GM19463 (cell line): ENCODE measurements around the gene FUNDC2.

ENCODE experiments used
- ATAC-seq: cut with Tn5 transposase; IDR thresholded peaks from one replicate; pipeline ENCODE4 v1.9.1; 2021; ENCODE audit warnings: mild to moderate bottlenecking, moderate library complexity; ENCODE audit not compliant: unreplicated experiment

FUNDC2 gene

DNA sequence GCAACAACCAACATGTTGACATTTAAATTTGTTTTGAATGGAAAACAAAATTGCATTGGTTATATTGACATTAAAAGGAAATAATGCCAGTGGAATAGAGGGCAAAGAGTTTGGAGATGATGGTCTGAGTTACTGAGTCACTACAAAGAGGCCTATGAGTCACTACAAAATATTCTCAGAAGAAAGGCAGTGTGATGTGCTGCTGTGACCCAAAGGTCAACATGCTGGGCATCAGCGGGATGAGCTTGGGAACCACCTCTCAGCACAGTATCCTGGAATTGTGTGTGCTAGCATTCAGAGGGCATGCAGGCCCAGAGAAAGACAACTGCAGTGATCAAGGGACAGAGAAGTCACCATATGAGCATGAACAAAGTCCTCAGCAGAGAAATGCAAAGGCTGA, 41.5 kb downstream of the FUNDC2 start:
- no peak for ATAC-seq

DNA sequence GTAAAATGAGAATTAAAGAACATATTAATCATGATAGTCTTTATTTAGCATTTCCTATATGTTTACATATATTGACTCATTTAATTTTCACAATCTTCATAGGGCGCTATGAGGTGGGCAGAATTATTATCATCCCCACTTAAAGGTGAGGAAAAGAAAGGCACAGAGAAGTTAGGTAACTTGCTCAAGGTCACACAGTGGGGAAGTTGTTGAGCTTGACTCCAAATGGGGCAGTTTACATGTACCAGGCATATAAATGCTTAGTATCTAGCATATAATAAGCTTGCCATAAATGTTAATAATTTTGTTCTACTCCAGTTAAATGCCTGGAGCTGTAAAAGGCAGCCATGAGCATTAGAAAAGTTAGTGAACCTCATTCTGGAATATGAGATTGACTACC, 42.8 kb downstream of the FUNDC2 start:
- no peak for ATAC-seq

DNA sequence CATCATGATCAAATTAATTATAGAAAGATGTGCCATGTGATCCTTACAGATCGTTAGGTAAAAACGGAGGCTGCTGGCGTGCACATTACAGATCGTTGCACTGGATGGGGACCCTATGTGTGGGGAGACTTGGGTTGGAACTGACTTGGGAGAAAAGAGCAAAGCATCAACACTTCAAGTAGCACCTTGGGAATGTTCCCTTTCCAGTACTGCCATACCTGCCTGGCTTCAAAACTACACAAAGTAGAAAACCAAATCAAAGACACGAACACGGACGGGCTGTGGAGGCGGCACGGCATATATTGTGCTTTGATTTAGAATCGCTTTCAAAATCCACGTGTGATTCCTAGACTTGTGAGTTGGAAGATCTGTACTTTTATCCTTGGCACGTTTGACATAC, 43.4 kb downstream of the FUNDC2 start:
- ATAC-seq, result no peak

DNA sequence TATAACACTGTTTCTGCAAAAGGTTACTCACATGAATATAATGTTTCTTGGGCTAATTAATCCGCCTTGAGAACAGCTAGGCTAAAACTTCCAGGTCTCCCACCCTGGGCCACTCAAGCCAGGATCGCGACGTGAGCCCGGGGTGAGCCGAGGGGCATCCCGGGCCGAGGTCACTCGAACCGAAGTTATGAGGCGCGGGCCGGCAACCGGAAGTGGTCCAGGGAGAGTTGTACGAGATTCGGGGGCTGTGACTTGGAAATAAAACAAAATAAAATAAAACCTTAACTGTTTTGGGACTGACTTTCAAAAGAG, 44.0 kb downstream of the FUNDC2 start:
- ATAC-seq, result peak; percentile 10

DNA sequence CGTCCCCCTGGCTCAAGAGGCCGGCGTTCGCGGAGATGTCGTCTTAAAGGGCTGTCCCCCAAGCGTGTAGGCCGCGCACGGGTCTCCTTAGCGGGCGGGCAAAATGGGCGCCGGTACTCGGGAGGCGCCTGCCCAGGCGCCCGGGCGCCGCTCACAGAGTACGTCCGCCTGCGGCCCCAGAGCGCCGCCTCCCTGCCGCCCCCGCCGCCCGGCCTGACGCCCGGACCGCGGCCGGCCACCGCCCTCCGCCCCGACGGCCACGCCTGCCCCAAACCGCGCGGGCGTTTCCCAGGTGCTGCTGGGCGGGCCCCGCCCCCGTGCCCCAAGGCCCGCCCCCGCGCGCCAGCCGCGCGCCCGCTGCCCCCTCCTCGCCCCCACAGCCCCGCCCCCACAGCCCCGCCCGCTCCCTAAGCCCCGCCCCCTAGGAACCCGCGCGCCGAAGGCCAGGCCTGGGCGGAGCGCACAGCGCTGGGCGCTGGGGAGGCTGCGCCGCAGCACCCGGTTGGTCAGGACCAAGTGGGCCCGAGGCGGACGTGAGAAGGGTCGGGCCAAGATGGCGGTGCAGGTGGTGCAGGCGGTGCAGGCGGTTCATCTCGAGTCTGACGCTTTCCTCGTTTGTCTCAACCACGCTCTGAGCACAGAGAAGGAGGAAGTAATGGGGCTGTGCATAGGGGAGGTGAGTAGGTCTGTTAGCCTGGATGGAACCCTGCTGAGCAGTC, 44.5 kb downstream of the FUNDC2 start, which contains the start of the genes BRCC3, CMC4 and MTCP1:
Gene BRCC3, plus strand, starts transcription at position 534 of the 719 bp plus-strand sequence. Its CDS starts 20 bp downstream, at position 554.
Gene CMC4, minus strand, starts transcription at position 162 of the 719 bp plus-strand sequence. CDS start 7,113 bp downstream, outside the sequence.
Gene MTCP1, minus strand, starts transcription at position 162 of the 719 bp plus-strand sequence. CDS start 5,126 bp downstream, outside the sequence.
- peak; percentile 86 for ATAC-seq

DNA sequence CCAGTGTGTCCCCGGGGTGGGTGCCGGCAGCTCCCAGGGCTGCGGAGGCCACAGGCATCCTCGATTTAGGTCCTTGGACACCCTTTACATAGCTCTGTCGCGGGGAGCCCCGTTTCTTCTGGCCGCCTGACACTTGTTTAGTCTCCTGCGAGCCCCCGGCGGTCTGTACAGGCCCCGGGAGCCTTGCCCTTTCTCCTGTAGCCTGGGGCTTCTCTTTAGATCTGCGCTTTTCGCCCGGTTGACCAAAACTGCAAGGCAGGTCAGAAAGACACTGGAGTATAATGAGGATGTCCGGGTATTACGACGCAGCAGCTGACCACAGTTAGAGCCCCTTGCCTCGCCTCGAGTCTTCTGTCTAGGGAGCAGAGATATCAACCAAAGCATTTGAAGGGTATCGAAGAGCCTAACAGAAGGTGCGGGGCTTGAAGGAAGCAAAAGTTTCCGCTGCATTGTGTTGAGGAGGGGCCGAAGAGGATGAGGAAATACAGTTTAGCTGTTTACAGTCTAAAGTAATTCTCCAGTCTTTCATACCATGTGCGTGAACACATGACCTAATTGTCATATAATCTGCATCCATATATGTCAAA, 45.1 kb downstream of the FUNDC2 start:
- ATAC-seq, result peak; percentile 16

DNA sequence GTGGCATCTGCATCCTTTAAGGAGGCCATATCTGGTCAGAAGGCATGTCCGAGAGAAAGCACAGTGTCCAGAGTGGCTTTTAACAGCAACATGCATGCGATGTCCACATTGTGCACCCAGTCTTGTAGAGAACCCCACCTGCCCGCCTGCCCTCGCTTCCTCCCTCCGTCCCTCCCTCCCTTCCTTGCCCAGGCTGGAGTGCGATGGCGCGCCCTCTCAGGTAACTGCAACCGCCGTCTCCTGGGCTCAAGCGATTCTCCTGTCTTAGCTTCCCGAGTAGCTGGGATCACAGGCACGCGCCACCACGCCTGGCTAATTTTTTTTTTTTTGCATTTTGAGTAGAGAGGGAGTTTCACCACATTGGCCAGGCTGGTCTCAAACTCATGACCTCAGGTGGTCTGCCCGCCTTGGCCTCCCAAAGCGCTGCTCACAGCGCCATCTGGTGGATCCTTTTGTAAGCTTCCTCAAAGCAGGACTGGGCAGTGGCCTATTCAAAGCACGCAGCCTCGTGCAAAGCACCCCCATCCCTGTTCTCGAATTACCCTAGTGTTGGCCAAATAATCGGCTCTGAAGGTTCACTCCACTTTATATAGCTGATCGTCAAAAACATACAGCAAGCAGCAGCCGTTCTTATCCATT, 59.7 kb downstream of the FUNDC2 start:
- ATAC-seq, result no peak

DNA sequence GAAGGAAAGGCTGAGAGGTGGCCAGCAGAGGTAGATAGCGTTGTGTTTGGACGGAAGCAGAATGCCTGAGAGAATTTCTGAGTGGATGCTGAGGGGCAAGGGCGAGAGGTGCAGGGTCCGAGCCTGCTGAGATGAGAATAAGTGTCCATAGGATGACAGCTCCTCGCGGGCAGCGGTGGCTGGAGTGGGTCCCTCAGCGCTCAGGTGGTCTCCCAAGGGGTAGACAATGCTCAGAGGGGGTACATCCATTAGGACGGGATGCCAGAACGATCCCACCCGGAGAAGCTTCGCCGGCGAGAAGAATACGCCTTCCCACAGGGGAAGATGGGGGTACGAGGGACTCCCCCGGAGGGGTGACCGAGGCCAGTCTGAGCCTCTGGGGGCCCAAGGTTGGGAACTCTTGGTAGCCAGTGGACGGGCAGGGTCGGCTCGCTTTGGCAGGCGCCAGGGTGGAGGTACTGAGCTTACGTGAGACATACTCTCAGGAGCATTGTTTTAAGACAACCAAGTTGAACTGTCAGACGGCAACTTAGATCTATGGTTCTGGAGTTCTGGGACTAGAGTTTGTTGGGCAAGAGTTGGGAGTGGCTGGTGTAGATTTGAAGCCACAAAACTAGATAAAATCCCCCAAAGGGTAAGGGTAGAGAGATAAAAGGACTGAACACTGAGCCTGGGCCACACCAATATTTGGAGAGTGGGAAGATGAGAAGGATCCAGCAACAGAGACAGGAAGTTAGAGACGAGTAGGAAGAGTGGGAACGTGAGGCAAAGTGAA, 60.5 kb downstream of the FUNDC2 start:
- ATAC-seq, result no peak

DNA sequence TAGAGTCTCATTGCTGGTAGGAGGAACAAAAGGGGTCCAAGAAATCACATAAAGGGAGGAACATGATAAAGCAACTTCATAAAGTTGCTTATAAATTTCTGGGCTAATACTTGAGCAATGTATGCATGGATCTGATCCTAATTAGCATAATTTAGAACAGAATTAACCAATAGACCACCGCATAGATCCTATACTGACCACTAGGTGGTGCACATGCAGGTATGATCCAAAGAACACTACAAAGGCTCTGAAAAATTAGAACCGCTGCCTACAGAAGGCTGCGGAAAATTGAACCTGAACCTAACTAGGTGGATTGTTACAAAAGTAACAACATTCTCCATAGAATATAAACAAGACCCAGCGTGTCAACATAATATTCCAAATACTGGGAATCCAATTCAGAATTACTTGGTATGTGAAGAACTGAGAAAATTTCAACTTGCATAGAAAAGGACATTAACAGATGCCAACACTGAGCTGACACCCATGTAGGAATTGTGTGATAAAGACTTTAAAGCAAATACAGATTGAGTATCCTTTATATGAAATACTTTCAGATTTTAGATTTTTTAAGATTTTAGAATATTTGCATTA, 67.9 kb downstream of the FUNDC2 start:
- ATAC-seq, result no peak

DNA sequence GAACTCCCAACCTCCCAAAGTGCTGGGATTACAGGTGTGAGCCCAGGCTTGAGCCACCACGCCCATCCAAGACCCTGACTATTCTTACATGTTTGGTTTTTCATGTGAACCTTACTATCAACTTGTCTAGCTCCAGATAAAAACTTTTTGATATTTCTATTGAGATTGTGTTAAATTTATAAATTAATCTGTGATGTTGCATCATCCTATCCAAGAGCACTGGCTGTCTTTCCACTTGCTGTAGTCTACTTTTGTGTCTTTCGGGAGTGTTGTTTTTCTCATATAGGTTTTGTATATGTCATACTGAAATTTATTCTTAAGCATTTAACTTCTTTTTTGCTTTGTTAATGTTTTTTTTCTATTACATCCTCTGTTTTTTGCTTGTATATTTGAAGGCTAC, 79.3 kb downstream of the FUNDC2 start:
- no peak for ATAC-seq

DNA sequence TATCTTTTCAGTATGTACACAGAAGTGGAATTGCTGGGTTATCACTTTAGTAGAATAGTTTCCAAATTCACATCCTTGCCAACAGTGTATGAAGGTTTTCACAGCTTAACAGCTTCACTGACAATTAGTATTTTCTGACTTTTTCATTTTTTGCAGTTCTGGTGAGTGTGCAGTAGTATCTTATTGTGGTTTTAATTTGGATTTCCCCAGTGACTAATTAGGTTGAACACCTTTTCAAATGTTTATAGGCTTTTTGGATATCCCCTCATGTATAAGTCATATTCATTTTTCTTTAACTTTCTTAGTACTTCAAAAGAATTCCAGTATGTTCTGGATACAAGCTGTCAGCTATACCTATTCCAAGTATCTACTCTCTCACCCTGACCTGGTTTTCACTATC, 81.8 kb downstream of the FUNDC2 start:
- no peak for ATAC-seq
